Upper lobe of right lung (tissue), 1 donor: Measurements from ENCODE around the gene ELL. TPM values are rescaled to one million over a fixed set of nuclear protein-coding genes. Genes with fewer than 3 reads are reported as not detected.

Experiments used
- ATAC-seq: fragments of 200-7000 bp; cut with Tn5 transposase; one replicate; pipeline ENCODE4 v1.9.1; 2020; ENCODE audit warnings: mild to moderate bottlenecking, moderate library complexity
- DNase-seq: peaks from one replicate; pipeline ENCODE4 v3.0.0-alpha.2; 2020
- H3K27ac ChIP-seq: fragments of 200-600 bp; one replicate; pipeline ENCODE4 v1.8.0; 2022
- H3K27me3 ChIP-seq: fragments of 200-600 bp; one replicate; pipeline ENCODE4 v1.8.0; 2022; ENCODE audit warnings: mild to moderate bottlenecking
- H3K36me3 ChIP-seq: fragments of 200-600 bp; one replicate; pipeline ENCODE4 v1.8.0; 2022
- H3K4me1 ChIP-seq: fragments of 200-600 bp; one replicate; pipeline ENCODE4 v1.8.0; 2022
- H3K4me3 ChIP-seq: fragments of 200-600 bp; one replicate; pipeline ENCODE4 v1.8.0; 2022; ENCODE audit warnings: mild to moderate bottlenecking
- H3K9me3 ChIP-seq: fragments of 200-600 bp; one replicate; pipeline ENCODE4 v1.8.0; 2022
- CTCF ChIP-seq: fragments of 200-600 bp; IDR thresholded peaks from one replicate; pipeline ENCODE4 v1.8.0; 2022; ENCODE audit warnings: antibody characterized with exemption
- intact Hi-C: fragments of 100-400 bp; cut with DNase I; formaldehyde crosslinking; loops from one replicate; pipeline ENCODE4 v1.11.0; 2022
- total RNA-seq: library from RNA; stranded (reverse); fragmentation: NEBNext Ultra II Directional; extraction: Animal tissue kit (Norgen Biotek cat#: 25700); gene quantifications from one replicate; pipeline ENCODE4 v1.2.1, GENCODE V29; 2021
- donor health status: DM: no; HTN: yes; CAD: no; lungs with severe emphysema.

ELL gene
- total RNA-seq, 1 donor from 2014 or later, result 17.7 TPM

GRCh38 chr19:18442941-18443340 lies 78.9 kb downstream of the ELL start:
- Histone ChIP-seq H3K27ac (no peak overlapping the region), H3K4me3 (no peak overlapping the region), H3K27me3 (no peaks in the 10 kb centered on the region), H3K4me1 (peaks cover 11% of the 10 kb centered on the region), H3K9me3 (no peaks in the 10 kb centered on the region), H3K36me3 (peaks cover 48% of the 10 kb centered on the region)
- no peak for TF ChIP-seq CTCF
- no peak for ATAC-seq
- intact Hi-C loops, result no loop called here
- no peak for DNase-seq

- peaks cover 42% of the 10 kb centered on the region for H3K36me3 ChIP-seq
- intact Hi-C loops, result no loop called here
- DNase-seq (no peak), ATAC-seq (no peak)
- H3K27ac ChIP-seq, result no peak overlapping the region
- TF ChIP-seq CTCF, result no peak
- H3K4me3 ChIP-seq, result no peak overlapping the region
- no peaks in the 10 kb centered on the region for H3K9me3 ChIP-seq
- H3K4me1 ChIP-seq, result peaks cover 11% of the 10 kb centered on the region
- H3K27me3 ChIP-seq, result no peaks in the 10 kb centered on the region
Observed at GRCh38 chr19:18441804-18442788, 79.8 kb downstream of the ELL start.

- intact Hi-C loops, result no loop called here
- no peak overlapping the region for H3K27ac ChIP-seq
- no peak for DNase-seq
Observed at GRCh38 chr19:18440936-18441803, 80.7 kb downstream of the ELL start.

GRCh38 chr19:18440415-18440877 lies 81.4 kb downstream of the ELL start:
- H3K27ac ChIP-seq, result no peak overlapping the region
- no peak for ATAC-seq
- H3K9me3 ChIP-seq, result no peaks in the 10 kb centered on the region
- H3K4me3 ChIP-seq, result no peak overlapping the region
- H3K4me1 ChIP-seq, result peaks cover 19% of the 10 kb centered on the region
- intact Hi-C loops, result no loop called here
- peak; percentile 17 for TF ChIP-seq CTCF
- no peaks in the 10 kb centered on the region for H3K27me3 ChIP-seq
- peaks cover 26% of the 10 kb centered on the region for H3K36me3 ChIP-seq
- DNase-seq, result no peak

More at GRCh38 chr19:18440936-18441803, 80.7 kb downstream of the ELL start:
- H3K36me3 ChIP-seq, result peaks cover 33% of the 10 kb centered on the region
- no peak overlapping the region for H3K4me3 ChIP-seq
- no peak for TF ChIP-seq CTCF
- H3K4me1 ChIP-seq, result peaks cover 19% of the 10 kb centered on the region
- no peak for ATAC-seq
- H3K27me3 ChIP-seq, result no peaks in the 10 kb centered on the region
- H3K9me3 ChIP-seq, result no peaks in the 10 kb centered on the region

- no peak for TF ChIP-seq CTCF
- Histone ChIP-seq H3K27me3 (no peaks in the 10 kb centered on the region), H3K9me3 (no peaks in the 10 kb centered on the region), H3K36me3 (peaks cover 22% of the 10 kb centered on the region), H3K4me3 (no peak overlapping the region), H3K27ac (no peak overlapping the region), H3K4me1 (peaks cover 19% of the 10 kb centered on the region)
- intact Hi-C loops, result no loop called here
- DNase-seq (no peak), ATAC-seq (no peak)
Observed at GRCh38 chr19:18439910-18440237, 82.0 kb downstream of the ELL start.
